Measurements from ENCODE around the gene EIF2B1. TPM values are rescaled to one million over a fixed set of nuclear protein-coding genes. Genes with fewer than 3 reads are reported as not detected.

The EIF2B1 gene
- total RNA-seq, 2 donors from 2014 or later, result 42.0 to 45.8 TPM

GRCh38 chr12:123657211-123657610, 23.7 kb upstream of the EIF2B1 start:
- H3K27me3 ChIP-seq (ENCODE audit: control insufficient read depth, insufficient read depth, low read length, poor library complexity, severe bottlenecking), result no peaks in the 10 kb centered on the region
- WGBS, 2 experiments (ENCODE audit: insufficient coverage in 1 of 2, insufficient read length in 1 of 2), result 95 to 98% methylated on average over 9 of the region's 9 CpGs
- peaks cover 44% of the 10 kb centered on the region for H3K36me3 Mint-ChIP-seq (ENCODE audit: low read depth)
- H3K4me1 ChIP-seq (ENCODE audit: control insufficient read depth, insufficient read depth, low read length), result no peaks in the 10 kb centered on the region
- H3K9ac ChIP-seq (ENCODE audit: extremely low read depth, low read length, poor library complexity, severe bottlenecking), result no peak overlapping the region
- DNase-seq, result peak; percentile 76
- no peaks in the 10 kb centered on the region for H3K4me1 Mint-ChIP-seq
- peak; percentile 44 for TF ChIP-seq CTCF (conservative IDR thresholded peaks at IDR 0.05)
- H3K27ac ChIP-seq (ENCODE audit: low read depth, low read length), result no peak overlapping the region
- peaks cover 75% of the 10 kb centered on the region for H3K36me3 ChIP-seq (ENCODE audit: control insufficient read depth, insufficient read depth, low read length)
- no peak overlapping the region for H3K4me3 Mint-ChIP-seq
- no peaks in the 10 kb centered on the region for H3K9me3 ChIP-seq (ENCODE audit: control insufficient read depth, low read length)
- no peaks in the 10 kb centered on the region for H3K27me3 Mint-ChIP-seq (ENCODE audit: insufficient read depth)
- no peak overlapping the region for H3K4me3 ChIP-seq (ENCODE audit: low read length)
- no peaks in the 10 kb centered on the region for H3K9me3 Mint-ChIP-seq
- no peak overlapping the region for H3K27ac Mint-ChIP-seq

GRCh38 chr12:123656392-123656791, 22.9 kb upstream of the EIF2B1 start:
- H3K4me1 ChIP-seq (ENCODE audit: control insufficient read depth, insufficient read depth, low read length), result no peaks in the 10 kb centered on the region
- 92 to 93% methylated on average over 3 to 4 of the region's 4 CpGs for WGBS, 2 experiments (ENCODE audit: insufficient coverage in 1 of 2, insufficient read length in 1 of 2)
- no peaks in the 10 kb centered on the region for H3K9me3 Mint-ChIP-seq
- no peak overlapping the region for H3K27ac Mint-ChIP-seq
- H3K27me3 ChIP-seq (ENCODE audit: control insufficient read depth, insufficient read depth, low read length, poor library complexity, severe bottlenecking), result no peaks in the 10 kb centered on the region
- no peak for DNase-seq
- no peaks in the 10 kb centered on the region for H3K4me1 Mint-ChIP-seq
- H3K4me3 ChIP-seq (ENCODE audit: low read length), result no peak overlapping the region
- no peak overlapping the region for H3K4me3 Mint-ChIP-seq
- H3K9ac ChIP-seq (ENCODE audit: extremely low read depth, low read length, poor library complexity, severe bottlenecking), result no peak overlapping the region
- H3K36me3 ChIP-seq (ENCODE audit: control insufficient read depth, insufficient read depth, low read length), result peaks cover 82% of the 10 kb centered on the region
- H3K27me3 Mint-ChIP-seq (ENCODE audit: insufficient read depth), result no peaks in the 10 kb centered on the region
- H3K9me3 ChIP-seq (ENCODE audit: control insufficient read depth, low read length), result no peaks in the 10 kb centered on the region
- no peak overlapping the region for H3K27ac ChIP-seq (ENCODE audit: low read depth, low read length)
- peaks cover 47% of the 10 kb centered on the region for H3K36me3 Mint-ChIP-seq (ENCODE audit: low read depth)
- no peak for TF ChIP-seq CTCF (conservative IDR thresholded peaks at IDR 0.05)

GRCh38 chr12:123655420-123655819, 21.9 kb upstream of the EIF2B1 start:
- Mint-ChIP-seq H3K9me3 (no peaks in the 10 kb centered on the region), H3K27me3 (ENCODE audit: insufficient read depth) (no peaks in the 10 kb centered on the region), H3K4me3 (no peak overlapping the region), H3K4me1 (no peaks in the 10 kb centered on the region), H3K27ac (no peak overlapping the region), H3K36me3 (ENCODE audit: low read depth) (peaks cover 45% of the 10 kb centered on the region)
- H3K4me1 ChIP-seq (ENCODE audit: control insufficient read depth, insufficient read depth, low read length), result no peaks in the 10 kb centered on the region
- no peak for TF ChIP-seq CTCF (conservative IDR thresholded peaks at IDR 0.05)
- DNase-seq, result no peak
- H3K9me3 ChIP-seq (ENCODE audit: control insufficient read depth, low read length), result no peaks in the 10 kb centered on the region
- no peak overlapping the region for H3K27ac ChIP-seq (ENCODE audit: low read depth, low read length)
- no peak overlapping the region for H3K4me3 ChIP-seq (ENCODE audit: low read length)
- no peak overlapping the region for H3K9ac ChIP-seq (ENCODE audit: extremely low read depth, low read length, poor library complexity, severe bottlenecking)
- H3K27me3 ChIP-seq (ENCODE audit: control insufficient read depth, insufficient read depth, low read length, poor library complexity, severe bottlenecking), result no peaks in the 10 kb centered on the region
- WGBS, 2 experiments (ENCODE audit: insufficient coverage in 1 of 2, insufficient read length in 1 of 2), result 91 to 98% methylated on average over 3 to 5 of the region's 5 CpGs
- peaks cover 83% of the 10 kb centered on the region for H3K36me3 ChIP-seq (ENCODE audit: control insufficient read depth, insufficient read depth, low read length)
